Kidney epithelial cell (primary cell): ENCODE data around the gene IL19. TPM values are rescaled to one million over a fixed set of nuclear protein-coding genes. Genes with fewer than 3 reads are reported as not detected.

Source experiments
- DNase-seq: peaks from one replicate; pipeline ENCODE4 v3.0.0-alpha.2; 2010; ENCODE audit warnings: low read depth
- H3K27me3 ChIP-seq: 2 replicates; pipeline ENCODE4 v1.6.0; 2011; ENCODE audit warnings: low read length; ENCODE audit not compliant: control insufficient read depth, insufficient read depth
- H3K36me3 ChIP-seq: 2 replicates; pipeline ENCODE4 v1.5.1; 2011; ENCODE audit warnings: low read length; ENCODE audit not compliant: control insufficient read depth, insufficient read depth
- H3K4me3 ChIP-seq: 2 replicates; pipeline ENCODE4 v1.5.1; 2011; ENCODE audit warnings: low read depth, mild to moderate bottlenecking, control low read depth, low read length
- total RNA-seq: library from RNA; depleted of rRNA; stranded (reverse); fragments of >200 nt; gene quantifications from 2 replicates; pipeline ENCODE4 v1.2.3, GENCODE V29; 2015
- TF ChIP-seq, protein P1 (sequence below): IDR thresholded peaks from 2 replicates; pipeline ENCODE4 v1.5.1; 2011; ENCODE audit warnings: mild to moderate bottlenecking, moderate library complexity, low read length, control low read depth, inconsistent platforms; ENCODE audit not compliant: insufficient read depth, poor library complexity, severe bottlenecking

The IL19 gene, protein sequence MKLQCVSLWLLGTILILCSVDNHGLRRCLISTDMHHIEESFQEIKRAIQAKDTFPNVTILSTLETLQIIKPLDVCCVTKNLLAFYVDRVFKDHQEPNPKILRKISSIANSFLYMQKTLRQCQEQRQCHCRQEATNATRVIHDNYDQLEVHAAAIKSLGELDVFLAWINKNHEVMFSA
- total RNA-seq = not detected in 2 replicates

DNA sequence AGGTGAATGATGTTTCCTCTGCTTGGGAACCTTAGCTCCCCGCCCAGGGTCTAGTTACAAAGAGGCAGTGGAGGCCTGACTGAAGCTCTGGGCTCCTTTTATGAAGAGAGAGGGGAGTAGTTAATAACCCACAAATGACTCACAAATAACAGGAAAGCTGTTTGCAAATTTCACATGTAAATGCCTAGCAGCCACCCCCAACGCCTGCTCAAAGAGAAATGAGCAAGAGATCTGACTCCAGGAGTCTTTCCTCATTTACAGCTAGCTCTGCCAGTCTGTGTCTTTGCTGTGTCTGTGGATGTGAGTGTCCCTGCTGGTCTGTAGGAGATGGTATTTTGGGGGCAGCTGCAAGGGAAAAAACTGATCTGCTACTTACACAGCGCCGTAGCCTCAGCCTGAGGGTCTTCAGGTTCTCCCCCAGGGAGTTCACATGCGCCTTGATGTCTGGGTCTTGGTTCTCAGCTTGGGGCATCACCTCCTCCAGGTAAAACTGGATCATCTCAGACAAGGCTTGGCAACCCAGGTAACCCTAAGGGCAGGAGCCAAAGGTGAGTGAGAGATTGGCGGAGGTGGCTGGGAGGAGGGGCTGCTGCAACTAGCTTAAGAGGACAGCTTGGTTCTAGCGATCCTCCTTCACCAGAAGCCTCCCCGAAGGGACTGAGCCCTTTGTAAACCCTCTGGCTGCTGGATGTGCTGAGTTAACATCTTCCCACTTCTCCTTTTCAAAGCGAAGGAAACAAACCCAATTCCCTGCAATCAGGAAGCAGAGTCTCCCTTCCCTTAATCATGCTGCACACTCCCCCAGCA, at the start of gene IL19:
Gene IL19 (plus strand): TSS at position 243 of the 807 bp plus-strand sequence. CDS start 65,890 bp downstream, outside the sequence.
- Histone ChIP-seq H3K36me3 (no peaks in the 10 kb centered on the region), H3K27me3 (peaks cover 9% of the 10 kb centered on the region), H3K4me3 (no peak within 1 kb of the TSS)
- TF ChIP-seq, protein P1, sequence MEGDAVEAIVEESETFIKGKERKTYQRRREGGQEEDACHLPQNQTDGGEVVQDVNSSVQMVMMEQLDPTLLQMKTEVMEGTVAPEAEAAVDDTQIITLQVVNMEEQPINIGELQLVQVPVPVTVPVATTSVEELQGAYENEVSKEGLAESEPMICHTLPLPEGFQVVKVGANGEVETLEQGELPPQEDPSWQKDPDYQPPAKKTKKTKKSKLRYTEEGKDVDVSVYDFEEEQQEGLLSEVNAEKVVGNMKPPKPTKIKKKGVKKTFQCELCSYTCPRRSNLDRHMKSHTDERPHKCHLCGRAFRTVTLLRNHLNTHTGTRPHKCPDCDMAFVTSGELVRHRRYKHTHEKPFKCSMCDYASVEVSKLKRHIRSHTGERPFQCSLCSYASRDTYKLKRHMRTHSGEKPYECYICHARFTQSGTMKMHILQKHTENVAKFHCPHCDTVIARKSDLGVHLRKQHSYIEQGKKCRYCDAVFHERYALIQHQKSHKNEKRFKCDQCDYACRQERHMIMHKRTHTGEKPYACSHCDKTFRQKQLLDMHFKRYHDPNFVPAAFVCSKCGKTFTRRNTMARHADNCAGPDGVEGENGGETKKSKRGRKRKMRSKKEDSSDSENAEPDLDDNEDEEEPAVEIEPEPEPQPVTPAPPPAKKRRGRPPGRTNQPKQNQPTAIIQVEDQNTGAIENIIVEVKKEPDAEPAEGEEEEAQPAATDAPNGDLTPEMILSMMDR = no peak
- peak; percentile 73 for DNase-seq

DNA sequence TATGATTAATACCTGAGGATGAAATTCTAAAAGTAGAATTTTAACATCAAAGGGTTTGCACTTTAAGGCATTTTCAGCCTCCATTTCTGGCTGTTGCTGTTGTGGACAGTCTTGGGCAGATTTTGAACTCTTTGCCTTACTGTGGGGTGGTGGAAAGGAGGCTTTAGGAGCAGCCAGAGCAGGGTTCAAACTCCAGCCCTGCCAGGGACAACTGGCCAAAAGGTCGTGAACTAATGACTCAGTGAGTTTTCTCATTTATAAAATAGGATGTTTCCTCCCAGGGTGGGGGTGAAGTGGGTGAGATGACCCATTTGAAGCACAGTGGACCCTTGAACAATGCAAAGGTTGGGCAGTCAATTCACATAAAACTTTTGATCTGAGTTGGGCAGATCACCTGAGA, 49.1 kb upstream of the IL19 start:
- Histone ChIP-seq H3K4me3 (no peak overlapping the region), H3K36me3 (no peaks in the 10 kb centered on the region), H3K27me3 (no peaks in the 10 kb centered on the region)
- TF ChIP-seq, protein P1 = no peak
- DNase-seq = no peak

DNA sequence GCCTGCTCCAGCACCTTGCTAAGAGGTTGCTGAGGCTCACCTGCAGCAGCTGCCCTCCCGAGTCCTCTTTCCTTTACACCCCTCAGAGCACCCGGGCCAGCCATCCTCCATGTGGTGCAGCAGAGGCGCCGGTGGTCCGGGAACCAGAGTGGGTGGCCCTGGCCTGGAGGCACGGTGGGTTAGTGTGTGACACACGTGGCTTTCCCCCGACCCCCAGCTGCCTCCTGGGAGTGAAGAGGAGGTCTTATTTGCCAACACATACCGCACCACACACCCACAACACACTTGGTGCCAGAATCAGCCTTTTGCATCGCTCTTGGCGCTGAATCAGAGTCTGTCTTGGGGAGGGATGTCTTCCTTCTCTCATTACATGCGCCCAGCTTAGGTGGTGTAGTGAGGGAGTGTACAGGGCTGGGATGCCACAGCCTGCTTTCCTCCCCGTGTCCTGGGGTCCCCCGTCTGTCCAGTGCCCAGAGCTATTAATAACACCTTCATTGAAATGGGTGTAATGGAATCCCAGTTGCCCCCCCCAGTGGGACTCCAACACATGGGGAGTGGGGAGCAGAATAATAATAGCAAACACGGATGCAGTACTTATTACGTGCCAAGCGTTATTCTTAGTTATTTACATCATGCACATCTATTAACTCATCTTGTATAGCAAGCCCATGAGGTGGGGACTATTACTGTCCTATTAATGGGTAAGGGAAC, 47.7 kb upstream of the IL19 start:
- Histone ChIP-seq H3K4me3 (no peak overlapping the region), H3K27me3 (no peaks in the 10 kb centered on the region), H3K36me3 (no peaks in the 10 kb centered on the region)
- TF ChIP-seq, protein P1 = no peak
- no peak for DNase-seq

DNA sequence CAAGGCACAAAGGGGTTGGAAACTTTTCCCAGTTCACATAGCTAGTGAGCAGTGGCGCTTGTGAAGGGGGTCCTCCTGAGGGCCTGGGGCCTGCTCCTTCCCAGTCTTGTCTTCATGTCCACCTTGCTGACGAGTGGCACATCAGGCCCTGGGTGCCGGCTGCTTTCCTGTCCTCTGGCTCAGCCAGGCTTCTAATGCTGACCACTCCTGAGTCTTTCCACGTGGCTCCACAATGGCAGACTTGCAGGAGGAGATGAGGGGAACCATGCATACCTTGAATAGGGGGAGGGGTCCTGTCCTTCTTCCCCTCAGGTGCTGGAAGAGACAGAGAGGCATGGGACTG, 47.1 kb upstream of the IL19 start:
- Histone ChIP-seq H3K36me3 (no peaks in the 10 kb centered on the region), H3K4me3 (no peak overlapping the region), H3K27me3 (no peaks in the 10 kb centered on the region)
- TF ChIP-seq, protein P1 = no peak
- no peak for DNase-seq

DNA sequence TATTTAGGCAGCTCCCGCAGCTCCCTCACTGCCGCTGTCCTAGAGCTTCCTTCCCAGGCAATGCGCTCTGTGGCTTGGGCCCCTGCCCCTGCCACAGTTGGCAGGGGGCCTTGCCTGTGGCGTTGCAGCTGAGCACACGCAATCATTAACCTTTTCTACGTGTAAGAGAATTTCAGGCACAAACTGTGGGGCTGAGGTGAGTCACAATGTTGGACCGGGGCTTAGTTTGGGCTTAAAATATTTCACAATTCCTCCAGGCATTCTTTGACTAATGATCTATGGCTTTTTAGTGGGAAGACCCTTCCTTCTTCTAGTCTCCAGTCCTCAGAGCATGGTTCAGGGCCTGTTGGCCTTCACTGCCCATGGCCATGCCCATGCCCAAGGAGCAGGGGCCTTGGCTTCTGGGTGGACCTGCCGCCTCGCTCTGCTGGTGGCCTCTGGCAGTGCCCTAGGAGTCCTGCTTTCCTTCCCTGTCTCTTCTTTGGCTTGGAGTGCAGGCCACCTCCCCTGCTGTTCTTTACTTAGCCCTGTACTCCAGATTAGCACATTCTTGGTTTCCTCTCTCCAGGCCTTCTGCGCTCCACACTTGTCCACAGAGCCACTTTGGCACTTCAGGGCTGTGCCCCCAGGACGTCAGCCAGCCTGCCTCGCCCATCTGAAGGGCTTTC, 46.6 kb upstream of the IL19 start:
- no peak overlapping the region for H3K4me3 ChIP-seq
- TF ChIP-seq, protein P1 = peak; percentile 2
- peak; percentile 80 for DNase-seq
- H3K36me3 ChIP-seq = no peaks in the 10 kb centered on the region
- no peaks in the 10 kb centered on the region for H3K27me3 ChIP-seq
